PFSK-1 (cell line): ENCODE data around the gene ADAMTS10.

Experiments
- FOXP2 ChIP-seq: optimal IDR thresholded peaks from 2 replicates; pipeline ENCODE3; 2011; ENCODE audit warnings: borderline replicate concordance, control low read depth, inconsistent platforms; ENCODE audit not compliant: insufficient read depth; ENCODE audit errors: extremely low read length, extremely low read depth
- POLR2AphosphoS5 ChIP-seq: IDR thresholded peaks from 2 replicates; pipeline ENCODE4 v1.6.1; 2012; ENCODE audit warnings: low read depth, mild to moderate bottlenecking, control low read depth, low read length, moderate library complexity
- REST ChIP-seq, 2 experiments: IDR thresholded peaks; 2 replicates each; pipeline versions ENCODE4 v1.6.1 to v1.8.0; 2011 to 2012; ENCODE audit warnings: low read depth in 2 of 2, low read length in 2 of 2, control low read depth in 1 of 2, inconsistent platforms in 1 of 2, mild to moderate bottlenecking in 1 of 2, moderate library complexity in 1 of 2; ENCODE audit not compliant: insufficient read depth in 1 of 2
- SIN3A ChIP-seq: IDR thresholded peaks from 2 replicates; pipeline ENCODE4 v1.6.1; 2012; ENCODE audit warnings: mild to moderate bottlenecking, low read length, moderate library complexity, borderline replicate concordance; ENCODE audit not compliant: insufficient read depth
- TAF1 ChIP-seq: IDR thresholded peaks from 2 replicates; pipeline ENCODE4 v1.6.1; 2012; ENCODE audit warnings: low read length, control low read depth, borderline replicate concordance; ENCODE audit not compliant: insufficient read depth

Gene ADAMTS10

GRCh38 chr19:8648240-8648639, 37.7 kb upstream of the ADAMTS10 start:
- TF ChIP-seq POLR2AphosphoS5 (no peak), TAF1 (no peak), SIN3A (no peak), FOXP2 (no peak), REST (IDR thresholded peaks at IDR 0.05; ENCODE audit: insufficient read depth in 1 of 2, low read depth in 2 of 2, low read length in 2 of 2) (no peak)

GRCh38 chr19:8643860-8644653, 33.5 kb upstream of the ADAMTS10 start:
- no peak for TF ChIP-seq TAF1
- TF ChIP-seq POLR2AphosphoS5, result no peak
- no peak for TF ChIP-seq REST (IDR thresholded peaks at IDR 0.05; ENCODE audit: insufficient read depth in 1 of 2, low read depth in 2 of 2, low read length in 2 of 2)
- TF ChIP-seq SIN3A, result no peak
- TF ChIP-seq FOXP2, result no peak

- TF ChIP-seq POLR2AphosphoS5, result no peak
- no peak for TF ChIP-seq TAF1
- TF ChIP-seq FOXP2, result no peak
- no peak for TF ChIP-seq SIN3A
- TF ChIP-seq REST (IDR thresholded peaks at IDR 0.05; ENCODE audit: insufficient read depth in 1 of 2, low read depth in 2 of 2, low read length in 2 of 2), result no peak
These were observed 32.0 kb upstream of the ADAMTS10 start for GRCh38 chr19:8642561-8642960.

GRCh38 chr19:8641908-8642547, 31.5 kb upstream of the ADAMTS10 start:
- TF ChIP-seq SIN3A (no peak), REST (IDR thresholded peaks at IDR 0.05; ENCODE audit: insufficient read depth in 1 of 2, low read depth in 2 of 2, low read length in 2 of 2) (no peak), FOXP2 (no peak), POLR2AphosphoS5 (no peak), TAF1 (no peak)
